ENCODE data around the gene MRPS14.

The MRPS14 gene

DNA sequence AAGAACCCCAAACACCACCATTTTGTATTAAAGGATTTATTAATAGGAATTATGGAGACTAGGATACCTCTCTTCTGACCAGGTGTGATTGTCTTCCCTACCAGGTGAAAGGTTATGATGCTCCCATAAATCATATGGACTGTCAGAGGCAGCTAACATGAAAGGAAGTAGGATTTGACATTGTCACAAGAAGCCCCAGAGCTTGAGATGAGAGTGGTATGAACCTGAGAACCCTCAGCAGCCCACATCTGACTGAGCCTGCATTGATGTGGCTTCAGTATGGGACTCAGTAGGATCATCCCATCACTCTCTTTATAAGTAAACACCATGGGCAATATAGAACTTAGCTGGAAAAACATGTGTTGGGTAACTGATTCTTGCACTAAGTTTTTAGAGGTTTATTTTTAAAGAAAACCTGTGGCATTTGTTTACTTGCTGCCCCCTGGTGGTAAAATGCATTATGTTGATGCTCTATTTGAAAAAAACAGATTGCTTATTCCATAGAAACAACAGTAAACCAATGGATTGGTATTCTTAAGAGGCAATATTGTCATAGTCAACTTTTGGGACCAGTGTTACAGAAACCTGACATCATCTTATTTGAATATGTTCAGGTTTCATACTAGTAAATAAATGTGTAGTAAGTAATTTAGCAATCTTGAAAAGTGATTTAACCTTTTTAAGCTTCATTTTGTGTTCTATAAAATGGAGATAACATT, 40.1 kb downstream of the MRPS14 start:
- DNase-seq: no peak

DNA sequence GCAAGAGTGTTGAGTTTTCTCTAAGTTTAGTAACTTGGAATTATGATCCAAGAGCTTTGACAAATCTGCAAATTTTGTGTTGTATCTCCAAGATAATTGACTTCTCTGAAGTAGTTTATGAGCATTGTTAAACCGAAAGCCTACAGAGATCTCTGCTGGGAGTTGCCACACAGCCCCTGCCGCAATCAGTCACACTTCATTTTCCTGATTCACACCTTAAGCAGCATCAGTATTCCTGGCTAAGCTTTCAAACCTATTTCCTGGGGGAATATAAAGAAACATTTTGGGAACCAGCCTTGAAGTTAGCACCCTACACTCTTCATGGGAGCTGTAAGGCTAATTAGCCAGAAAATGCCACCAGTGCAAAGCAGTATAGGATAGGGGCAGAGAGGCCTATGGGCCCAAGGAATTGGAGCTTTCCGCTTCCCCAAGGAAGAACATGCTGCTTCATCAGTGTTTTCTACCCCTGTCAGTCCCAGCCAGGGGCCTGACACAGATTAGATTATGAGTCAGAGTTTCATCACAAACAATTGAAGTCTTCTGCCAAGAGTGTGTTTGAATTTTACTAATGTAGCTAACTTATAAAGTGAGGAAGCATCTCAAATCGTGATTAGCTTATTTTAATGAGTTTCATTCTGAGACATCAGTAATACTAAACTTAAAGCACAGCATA, 46.7 kb downstream of the MRPS14 start:
- DNase-seq: no peak

DNA sequence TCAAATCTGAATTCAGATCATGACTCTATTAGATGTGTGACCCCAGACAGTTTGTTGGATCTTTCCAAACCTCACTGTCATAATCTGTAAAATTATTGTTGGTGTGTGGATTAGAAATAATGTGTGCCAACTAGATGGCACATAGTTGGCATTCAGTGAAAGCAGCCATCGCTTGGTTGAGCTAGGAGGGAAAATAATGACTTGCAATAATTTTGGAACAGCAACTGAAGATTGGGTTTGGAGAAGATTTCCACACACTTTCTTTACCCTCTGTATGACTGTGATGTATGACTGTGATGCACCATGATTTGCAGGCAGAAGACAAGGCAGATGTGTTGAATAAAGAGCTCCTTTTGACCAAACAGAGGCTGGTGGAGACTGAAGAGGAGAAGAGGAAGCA, 47.5 kb downstream of the MRPS14 start:
- no peak for DNase-seq

DNA sequence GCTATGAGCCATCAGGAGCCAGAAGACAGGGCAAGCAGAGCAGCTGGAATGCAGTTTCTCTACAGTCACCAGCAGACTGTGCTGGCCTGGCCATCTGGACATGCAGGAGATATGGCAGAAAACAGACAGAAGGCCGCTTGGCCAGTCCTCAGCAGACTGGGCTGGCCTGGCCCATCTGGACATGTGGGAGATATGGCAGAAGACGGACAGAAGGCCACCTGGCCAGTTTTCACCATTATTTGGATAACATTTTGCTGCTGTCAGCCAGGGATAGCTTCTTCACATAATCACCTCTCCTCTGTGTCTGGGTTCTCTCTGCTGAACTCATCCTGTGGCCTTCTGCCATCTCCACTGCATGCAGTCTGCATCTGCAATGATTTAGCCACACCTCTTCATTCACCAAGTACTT, 48.5 kb downstream of the MRPS14 start:
- DNase-seq: no peak

DNA sequence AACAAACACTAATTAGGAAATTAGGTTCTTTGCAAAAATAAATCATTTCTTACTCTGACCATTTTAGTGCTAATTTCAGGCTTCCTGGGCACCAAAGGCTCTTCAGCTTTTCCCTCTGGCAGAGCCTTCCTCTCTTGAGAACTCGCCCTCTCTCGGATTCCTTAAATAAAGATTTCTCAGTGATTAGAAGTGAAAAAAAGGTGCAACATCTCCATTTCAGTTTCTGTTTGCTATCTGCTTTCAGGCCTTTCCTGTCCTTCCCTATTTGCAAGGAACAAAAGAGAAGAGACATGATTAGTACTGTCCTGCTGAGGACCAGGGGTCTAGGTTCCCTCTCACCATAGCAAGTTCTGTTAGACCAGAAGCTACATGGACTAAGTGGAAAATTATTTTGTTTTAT, 51.3 kb downstream of the MRPS14 start:
- DNase-seq: no peak

DNA sequence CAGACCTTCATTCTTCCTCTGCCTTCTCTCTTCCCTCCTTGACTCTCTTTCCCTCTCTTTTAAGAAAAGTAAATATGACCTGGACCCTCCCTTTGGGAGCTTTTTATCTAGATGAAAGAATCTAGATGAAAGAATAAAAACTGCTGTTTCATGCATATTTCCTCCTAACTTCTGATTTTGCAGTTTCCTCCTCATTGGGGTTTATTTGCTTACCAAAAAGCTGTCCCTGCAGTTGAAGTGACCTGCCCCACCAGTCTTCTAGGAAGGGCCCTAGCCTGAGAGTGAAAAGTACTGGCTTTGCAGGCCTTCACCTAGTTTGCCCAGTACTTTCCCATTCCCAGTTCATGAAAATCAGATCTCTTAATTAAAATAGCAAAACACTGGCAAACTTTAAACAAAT, 51.8 kb downstream of the MRPS14 start:
- no peak for DNase-seq

DNA sequence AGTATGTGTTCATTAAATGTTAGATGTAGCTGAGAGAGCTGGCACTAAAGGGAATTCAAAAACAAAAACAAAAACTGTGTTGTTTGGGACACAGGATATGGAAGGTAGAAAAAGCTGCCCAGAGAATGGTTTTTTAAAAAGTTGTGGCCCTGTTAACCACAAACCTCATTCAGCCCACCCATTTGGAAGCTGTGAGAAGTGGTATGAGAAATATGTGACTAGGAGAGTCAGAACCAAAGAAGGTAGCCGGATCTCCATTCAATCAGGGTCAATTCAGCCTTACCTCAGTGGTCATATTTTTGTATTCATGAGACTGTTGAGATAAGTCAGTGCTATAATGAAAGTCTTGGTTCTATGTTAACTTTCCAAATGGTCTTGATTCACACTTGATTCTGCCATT, 53.2 kb downstream of the MRPS14 start:
- DNase-seq: no peak

DNA sequence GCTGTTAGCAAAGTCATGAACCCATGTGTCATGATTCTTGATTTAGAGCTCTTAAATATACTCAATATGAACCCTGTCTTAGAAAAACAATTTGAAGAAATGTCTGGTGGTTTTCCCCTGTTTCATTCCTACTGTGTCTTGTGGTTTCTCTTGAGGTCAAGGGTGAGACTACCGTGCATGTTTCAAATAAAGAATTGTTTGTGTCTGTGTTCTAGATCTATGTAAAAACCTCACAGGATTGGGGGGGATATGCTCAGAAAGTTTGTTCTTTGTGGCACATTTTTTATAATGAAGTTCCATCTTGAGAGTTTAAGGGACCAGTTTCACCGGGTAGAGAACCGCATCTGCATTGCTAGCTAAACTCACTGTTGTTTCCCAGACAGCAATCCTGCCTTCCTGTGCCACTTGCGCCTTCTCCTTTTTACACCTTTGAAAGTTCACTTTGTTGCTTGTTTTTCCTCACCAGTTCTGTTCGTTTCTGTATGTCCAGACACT, 54.4 kb downstream of the MRPS14 start:
- DNase-seq: no peak

DNA sequence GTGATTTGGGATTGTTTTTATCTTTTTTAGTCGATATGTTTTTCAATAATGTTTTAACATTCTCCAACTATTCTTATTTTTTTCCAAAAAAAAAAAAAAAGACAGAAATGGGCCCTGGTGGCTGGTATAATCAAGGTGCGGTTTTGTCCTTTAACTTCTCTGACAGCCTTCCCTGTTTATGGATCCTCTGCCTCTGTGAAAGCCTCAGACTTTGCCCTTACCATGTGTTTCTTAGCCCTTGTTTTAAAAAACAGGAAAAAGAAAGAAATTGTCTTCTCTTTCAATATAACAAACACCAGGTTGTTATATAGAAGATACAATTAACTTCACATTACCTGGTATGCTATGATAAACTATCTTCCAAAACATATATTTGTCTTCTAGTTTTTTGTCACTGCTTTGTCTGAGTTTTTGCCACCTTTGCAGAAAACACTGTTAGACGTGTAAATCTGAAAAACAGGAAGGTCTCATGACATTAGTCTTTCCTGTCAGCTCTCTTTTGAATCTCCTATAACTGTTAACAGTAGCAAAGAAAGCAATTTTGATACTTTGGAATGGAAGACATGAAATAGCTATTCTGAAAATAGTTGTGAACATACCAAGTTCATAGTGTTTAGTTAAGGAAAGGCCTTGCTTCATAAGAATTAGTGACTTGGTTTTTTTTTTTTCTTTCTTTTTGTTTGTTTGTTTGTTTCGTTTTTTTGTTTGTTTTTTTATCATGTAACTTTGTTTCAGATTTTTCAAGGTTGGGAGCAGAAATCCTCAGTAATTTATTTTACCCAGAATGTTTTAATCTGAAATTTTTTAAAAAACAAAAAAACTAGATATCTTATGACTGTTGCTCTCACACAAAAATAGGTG, 55.1 kb downstream of the MRPS14 start:
- DNase-seq: no peak

DNA sequence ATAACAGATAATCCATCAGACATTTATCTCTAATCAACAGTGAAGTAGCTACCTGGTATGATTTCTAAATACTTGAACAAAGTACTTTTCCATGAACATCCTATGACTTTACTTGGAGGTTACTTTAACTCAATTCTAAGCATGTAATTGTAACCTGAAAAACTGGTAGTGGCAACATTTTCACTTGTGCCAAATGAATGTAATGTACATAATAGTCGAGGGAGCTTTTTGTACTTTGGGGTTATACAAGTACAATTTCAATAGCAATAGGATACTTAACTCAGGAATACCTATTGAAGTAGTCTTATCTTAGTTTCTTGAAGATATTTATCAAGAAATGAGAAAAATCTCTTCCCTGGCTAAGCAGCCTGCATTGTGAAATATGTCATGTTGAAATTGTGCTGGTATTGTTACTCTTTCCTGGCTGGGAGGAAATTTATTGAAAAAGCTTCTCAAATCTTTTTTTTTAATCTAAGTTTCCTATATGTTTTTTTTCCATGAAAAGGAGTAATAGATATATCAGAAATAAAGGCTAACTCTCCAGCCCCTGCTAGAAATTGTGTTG, 57.1 kb downstream of the MRPS14 start:
- no peak for DNase-seq

DNA sequence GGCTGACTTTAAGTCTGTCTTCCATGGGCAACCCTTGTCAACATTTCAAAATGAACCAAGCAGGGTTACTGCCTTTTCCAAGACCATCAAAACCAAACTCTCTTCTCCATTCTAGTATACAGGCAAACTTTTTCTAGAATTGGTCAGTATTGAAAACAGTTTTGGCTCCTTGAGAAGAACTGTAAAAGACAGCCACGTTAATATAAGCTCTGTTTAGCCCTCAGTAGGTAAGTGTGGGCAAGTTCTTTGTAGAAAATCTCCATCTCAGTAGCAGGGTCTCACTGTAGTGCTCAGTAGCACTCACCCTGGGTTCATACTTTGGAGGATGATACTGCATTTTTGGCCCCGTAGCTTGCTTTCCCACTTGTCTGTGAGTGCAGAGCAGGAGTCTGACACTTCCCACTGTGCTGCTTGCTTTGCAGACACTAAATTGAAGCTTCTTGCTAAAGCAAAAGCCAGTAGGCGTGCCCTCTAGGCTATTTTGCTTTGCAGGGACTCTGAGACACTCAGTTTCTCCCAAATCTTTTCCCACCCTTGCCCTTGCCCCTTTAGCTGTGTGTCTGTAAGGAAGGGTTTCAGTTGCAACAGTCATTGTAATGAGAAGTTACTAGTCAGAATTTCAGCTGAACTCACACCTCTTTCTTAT, 57.7 kb downstream of the MRPS14 start:
- no peak for DNase-seq

DNA sequence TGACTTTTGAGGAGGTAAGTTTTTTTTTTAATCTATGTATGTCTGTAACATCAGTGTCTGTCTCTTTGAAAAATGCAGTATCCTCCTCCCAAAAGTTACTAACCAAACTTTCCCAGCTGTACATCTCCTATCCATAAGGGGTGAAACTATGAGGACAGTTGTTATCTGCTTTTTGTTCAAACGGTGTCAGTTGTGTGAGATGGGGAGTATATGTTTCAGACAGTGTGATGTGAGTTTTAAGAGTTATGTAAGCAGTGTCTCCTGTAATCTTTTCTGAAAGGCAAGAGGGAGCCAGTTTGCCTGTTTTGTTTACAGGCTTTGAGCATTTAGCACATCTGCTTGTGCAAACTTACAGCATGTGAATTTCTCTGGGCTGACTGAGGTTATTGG, 58.3 kb downstream of the MRPS14 start:
- DNase-seq: no peak

DNA sequence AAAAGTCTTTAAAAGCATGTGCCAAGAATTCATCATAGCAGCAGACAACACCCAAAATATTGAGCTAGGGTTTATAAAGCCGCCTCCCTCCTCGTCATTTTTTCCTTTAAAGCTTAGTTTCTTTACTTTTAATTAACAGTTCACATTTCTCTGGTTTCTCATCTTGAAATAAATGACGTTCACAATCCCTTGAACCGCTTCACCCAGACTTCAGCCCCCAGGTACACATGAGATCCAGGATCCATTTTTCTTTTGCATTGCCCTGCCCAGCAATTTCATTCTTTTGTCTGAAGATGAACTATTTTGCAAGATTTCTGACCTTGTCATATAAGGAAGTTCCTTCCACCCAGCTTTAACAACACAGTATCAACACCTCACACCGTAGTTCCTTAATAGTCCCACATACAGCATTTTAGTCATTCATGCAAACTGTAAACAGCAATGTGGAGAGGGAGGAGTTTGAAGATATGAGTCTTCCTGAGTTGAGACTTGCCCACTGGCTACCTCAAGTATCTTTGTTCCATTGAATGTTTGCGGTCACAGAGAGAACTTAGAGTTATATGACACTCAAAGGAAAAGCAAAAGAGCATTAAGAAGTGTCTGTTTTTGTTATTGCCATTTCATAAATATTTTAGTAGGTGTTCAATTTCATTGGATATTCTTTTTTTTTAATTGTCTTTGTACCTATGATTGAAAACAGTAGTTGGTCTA, 58.8 kb downstream of the MRPS14 start:
- no peak for DNase-seq

DNA sequence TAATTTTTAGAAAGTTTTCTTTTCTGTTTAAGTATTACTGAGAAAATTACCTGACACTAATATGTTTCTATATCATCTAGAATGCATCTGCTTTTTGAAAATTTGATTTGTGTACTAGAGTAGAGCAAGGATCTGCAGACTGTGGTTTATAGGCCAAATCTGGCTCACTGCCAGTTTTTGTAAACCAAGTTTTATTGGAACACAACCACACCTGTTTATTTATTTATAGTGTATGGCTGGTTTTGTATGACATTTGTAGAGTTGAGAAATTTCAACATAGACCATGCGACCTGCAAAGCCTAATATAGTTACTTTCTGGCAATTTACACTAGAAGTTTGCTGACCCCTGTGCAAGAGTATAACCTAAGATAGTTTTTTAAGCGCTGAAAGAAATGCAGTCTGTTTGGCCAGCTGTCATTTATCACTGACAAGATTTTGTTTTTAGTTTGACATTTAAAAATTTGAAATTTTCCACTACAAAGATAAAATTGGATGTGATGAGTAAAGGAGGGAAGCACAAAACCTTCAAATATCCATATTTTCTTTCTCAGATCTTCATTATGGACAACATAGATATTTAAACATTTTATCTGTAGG, 59.6 kb downstream of the MRPS14 start:
- no peak for DNase-seq

All from activated naive CD4-positive, alpha-beta T cell treated with anti-CD3 and anti-CD28 coated beads, Interleukin-2, amount 50 U/mL, for 16 hours (primary cell).